PC-9 (cell line): Measurements from ENCODE around the gene SKA1.

Source experiments
- CTCF ChIP-seq: fragments of 200-600 bp; sonication (generic); conservative IDR thresholded peaks from 2 replicates; pipeline ENCODE4 v1.6.1; 2017; ENCODE audit warnings: mixed run types, antibody characterized with exemption, mild to moderate bottlenecking, moderate library complexity
- EZH2 ChIP-seq: fragments of 200-600 bp; sonication (generic); IDR thresholded peaks from 2 replicates; pipeline ENCODE4 v1.8.0; 2017; ENCODE audit warnings: antibody characterized with exemption, low read depth

- no peak for TF ChIP-seq CTCF
- TF ChIP-seq EZH2, result no peak
Measured at GRCh38 chr18:50422286-50422898, 47.5 kb downstream of the SKA1 start.
